Measurements from ENCODE around the gene MMRN1.
"Not testable (repeated sequence)": the region's sequence is repeated elsewhere in the genome, so short reads cannot be mapped to it uniquely, and the experiment has no call there.

Gene MMRN1

DNA sequence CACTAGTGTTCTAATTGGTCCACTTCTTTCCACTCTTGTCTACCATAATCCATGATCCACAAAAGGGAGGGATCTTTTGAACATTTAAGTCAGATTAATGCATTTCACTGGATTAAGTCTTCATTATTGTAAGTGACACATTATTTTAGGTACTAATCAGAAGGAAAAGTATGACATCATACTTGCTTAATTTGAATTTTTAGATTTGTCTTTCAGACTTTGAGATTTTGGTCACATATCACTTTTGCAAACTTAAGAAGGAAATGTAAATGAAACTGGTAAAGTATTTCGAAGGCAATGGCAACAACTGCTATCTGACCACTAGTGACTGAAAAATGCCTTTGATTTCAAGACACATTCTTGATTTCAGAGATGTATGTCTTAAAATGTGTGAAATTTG, 5.2 kb downstream of the MMRN1 start:
- H3K27ac Mint-ChIP-seq, result no peak overlapping the region
- ATAC-seq, result no peak
- no peaks in the 10 kb centered on the region for H3K9me3 Mint-ChIP-seq
- peaks cover 7% of the 10 kb centered on the region for H3K4me1 Mint-ChIP-seq
- no peaks in the 10 kb centered on the region for H3K27me3 Mint-ChIP-seq
- H3K4me3 Mint-ChIP-seq, result no peak overlapping the region
- no peaks in the 10 kb centered on the region for H3K36me3 Mint-ChIP-seq

DNA sequence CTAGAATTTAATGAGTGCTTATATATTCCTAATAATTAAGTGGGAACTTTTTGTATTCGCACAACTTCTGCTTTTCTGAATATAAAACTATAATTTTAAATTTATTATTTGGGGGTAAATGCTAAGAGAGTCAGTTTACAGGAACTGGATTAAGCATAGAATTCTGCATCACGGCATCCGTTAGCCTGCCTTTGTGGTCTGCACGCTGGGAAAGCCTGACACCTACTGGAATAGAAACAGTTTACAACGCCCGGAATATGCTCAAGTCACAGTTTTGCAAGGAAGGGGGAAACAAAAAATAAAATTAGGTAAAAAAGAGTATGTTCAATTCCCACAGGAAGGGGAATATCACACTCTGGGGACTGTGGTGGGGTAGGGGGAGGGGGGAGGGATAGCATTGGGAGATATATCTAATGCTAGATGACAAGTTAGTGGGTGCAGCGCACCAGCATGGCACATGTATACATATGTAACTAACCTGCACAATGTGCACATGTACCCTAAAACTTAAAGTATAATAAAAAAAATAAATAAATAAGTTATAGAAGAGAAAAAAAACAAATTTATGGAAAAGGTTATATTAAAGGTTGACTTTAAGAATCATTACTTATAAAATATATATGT, 7.3 kb downstream of the MMRN1 start:
- ATAC-seq, H3K4me1 Mint-ChIP-seq, H3K27me3 Mint-ChIP-seq, H3K9me3 Mint-ChIP-seq, H3K27ac Mint-ChIP-seq, H3K36me3 Mint-ChIP-seq, H3K4me3 Mint-ChIP-seq: not testable (repeated sequence)

DNA sequence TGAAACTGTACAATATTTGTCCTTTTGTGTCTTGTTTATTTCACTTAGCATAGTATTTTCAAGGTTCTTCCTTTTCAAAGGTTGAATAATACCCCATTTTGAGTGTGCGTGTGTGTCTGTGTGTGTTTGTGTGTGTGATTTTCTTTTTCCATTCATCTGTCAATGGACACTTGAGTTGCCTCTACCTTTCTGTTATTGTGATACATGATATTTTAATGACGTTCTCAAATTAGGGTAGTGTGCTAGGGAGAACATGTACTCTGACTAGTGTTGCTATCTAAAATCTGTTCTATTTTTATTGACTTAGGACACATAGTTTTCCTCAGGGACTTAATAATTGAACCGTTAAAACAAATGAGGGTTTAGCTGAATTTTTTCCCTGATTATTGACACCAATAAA, 9.9 kb downstream of the MMRN1 start:
- no peak overlapping the region for H3K27ac Mint-ChIP-seq
- H3K27me3 Mint-ChIP-seq, result no peaks in the 10 kb centered on the region
- H3K4me3 Mint-ChIP-seq, result no peak overlapping the region

DNA sequence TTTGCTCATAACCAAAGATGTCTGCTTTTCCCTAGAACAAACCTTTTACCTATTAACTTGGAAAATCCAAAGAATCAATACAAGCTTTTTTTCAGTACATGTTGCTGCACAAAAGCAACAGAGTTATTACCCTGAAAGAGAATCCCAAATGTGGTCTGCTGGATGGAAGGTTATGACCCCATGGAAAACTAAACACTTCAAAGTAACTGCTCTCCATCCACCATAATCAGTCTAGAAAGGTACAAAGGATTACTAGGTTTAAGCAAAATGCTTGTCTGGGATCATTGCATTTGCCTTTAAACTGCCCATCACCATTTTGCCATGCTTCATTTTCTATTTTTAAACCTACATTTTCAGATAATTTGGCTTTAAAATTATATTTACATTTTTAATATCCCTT, 11.7 kb downstream of the MMRN1 start:
- Mint-ChIP-seq H3K9me3 (no peaks in the 10 kb centered on the region), H3K4me1 (no peaks in the 10 kb centered on the region), H3K27ac (no peak overlapping the region), H3K36me3 (no peaks in the 10 kb centered on the region), H3K27me3 (no peaks in the 10 kb centered on the region), H3K4me3 (no peak overlapping the region)
- ATAC-seq, result no peak

More for the DNA sequence above, 9.9 kb downstream of the MMRN1 start:
- Mint-ChIP-seq H3K4me1 (no peaks in the 10 kb centered on the region), H3K9me3 (no peaks in the 10 kb centered on the region), H3K36me3 (no peaks in the 10 kb centered on the region)
- no peak for ATAC-seq

DNA sequence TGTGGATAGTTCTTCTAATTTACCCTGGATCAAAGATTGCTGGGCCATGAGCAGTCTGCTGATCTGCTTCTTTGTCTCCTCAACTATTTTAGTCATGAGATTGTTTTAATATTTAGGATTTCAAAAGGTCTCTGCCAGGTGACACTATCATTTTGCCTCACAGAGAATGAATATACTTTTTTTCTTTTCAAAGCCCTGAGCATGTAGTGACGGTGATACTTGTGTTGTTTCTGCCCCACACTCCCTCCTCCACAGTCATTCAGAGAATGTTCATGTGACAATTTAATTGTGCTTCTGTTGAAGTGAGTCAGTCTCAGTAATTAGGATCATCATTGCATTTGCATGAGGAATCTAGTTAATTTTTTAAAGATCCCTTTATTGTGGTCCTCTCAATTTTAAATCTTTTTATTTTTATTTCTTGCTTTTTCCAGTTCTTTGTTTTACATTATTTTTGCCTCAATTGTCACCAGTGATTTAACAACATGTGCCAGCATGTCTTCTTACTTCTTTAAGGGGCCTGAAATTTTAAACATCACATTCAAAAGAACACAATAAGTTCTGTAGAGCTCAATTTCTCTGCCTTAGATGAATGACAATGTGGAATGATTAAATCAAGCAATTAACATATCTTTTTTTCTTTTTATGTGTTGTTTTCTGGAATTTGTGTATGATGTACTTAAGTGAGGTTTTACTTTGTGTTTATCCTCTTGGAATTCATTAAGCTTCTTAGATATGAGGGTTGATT, 12.3 kb downstream of the MMRN1 start:
- Mint-ChIP-seq H3K9me3 (no peaks in the 10 kb centered on the region), H3K36me3 (no peaks in the 10 kb centered on the region), H3K4me1 (no peaks in the 10 kb centered on the region), H3K27me3 (no peaks in the 10 kb centered on the region), H3K4me3 (no peak overlapping the region), H3K27ac (no peak overlapping the region)
- ATAC-seq, result no peak

DNA sequence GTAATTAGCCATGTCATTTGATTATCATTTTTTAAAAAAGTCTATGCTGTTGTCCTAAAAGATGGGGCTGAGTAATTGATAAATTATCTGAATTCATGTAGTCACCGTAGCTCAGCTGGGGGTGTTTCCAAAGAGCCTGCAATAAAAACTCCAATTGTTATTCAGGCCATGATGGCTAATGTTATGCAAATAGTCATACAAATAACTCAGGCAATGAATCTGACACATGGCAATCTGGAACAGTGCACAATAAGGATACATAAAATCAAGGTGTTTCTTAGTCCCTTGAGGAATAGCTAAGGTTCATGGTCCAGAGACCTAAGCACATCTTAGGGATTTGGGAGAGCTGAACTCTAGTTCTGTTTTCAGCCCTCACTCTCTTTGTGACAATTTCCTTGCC, 15.2 kb downstream of the MMRN1 start:
- no peaks in the 10 kb centered on the region for H3K9me3 Mint-ChIP-seq

DNA sequence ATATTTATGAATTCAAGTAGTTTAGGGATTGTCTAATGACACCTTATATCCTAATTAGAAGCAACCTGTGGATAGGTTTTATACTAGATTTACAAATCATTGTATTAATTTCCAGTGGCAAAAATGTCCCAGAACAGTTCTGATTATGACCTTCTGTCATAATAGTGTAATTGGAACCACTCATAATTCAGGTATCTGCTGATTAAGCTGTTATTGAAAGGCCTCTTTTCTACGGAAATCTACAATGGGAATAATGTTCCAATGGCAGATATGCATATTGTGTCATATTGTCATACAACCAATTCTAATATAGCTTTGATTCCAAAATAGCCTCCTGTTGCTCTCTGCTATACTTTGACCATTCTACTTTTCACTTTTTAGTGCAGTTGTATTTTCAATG, 19.0 kb downstream of the MMRN1 start:
- Mint-ChIP-seq H3K36me3 (no peaks in the 10 kb centered on the region), H3K4me1 (no peaks in the 10 kb centered on the region), H3K27ac (no peak overlapping the region), H3K9me3 (no peaks in the 10 kb centered on the region), H3K27me3 (no peaks in the 10 kb centered on the region), H3K4me3 (no peak overlapping the region)
- no peak for ATAC-seq

More for the DNA sequence above, 15.2 kb downstream of the MMRN1 start:
- Mint-ChIP-seq H3K36me3 (no peaks in the 10 kb centered on the region), H3K27me3 (no peaks in the 10 kb centered on the region), H3K4me3 (no peak overlapping the region), H3K4me1 (no peaks in the 10 kb centered on the region), H3K27ac (no peak overlapping the region)
- ATAC-seq, result no peak

DNA sequence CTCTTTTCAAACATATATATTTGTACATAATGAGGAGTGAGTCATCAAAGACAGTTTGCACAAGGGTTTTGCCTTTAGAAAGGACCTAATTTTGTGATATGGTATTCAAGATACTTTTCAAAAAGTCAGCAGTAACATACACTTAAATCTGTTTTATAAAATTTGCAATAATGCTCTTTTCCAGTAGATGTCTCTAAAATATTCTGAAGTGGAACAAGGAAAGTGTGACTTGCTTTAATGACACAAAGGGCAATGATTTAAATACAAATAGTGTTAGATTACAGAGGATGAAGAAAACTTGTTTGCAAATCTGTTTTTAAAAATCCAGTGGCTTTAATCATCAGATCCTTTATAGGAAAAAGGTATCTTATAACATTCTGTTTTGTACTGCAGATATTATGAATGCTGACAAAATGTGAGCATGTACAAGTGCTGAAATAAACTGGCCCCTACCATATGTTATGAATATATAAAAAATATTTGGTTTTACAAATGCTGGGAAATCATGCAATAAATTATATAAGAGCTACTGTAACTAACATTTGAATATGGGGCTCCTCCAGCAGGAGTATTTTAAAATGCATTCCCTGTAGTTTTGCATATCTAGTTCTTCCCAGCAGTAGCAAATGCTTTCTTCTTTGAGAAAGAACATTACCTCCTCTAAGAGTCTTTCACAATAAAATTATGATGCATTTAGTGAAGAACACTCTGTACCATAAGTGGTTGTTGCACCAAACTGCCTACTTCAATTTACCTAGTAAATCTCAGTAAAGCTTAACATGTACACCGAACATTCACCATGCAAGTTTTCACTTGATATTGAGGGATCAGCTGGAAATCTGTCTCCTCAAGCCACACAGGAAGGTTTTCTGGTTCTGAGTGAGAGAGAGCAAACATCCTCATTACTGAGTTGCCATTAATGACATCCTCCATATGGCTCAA, 20.2 kb downstream of the MMRN1 start:
- Mint-ChIP-seq H3K9me3 (no peaks in the 10 kb centered on the region), H3K4me3 (no peak overlapping the region), H3K4me1 (no peaks in the 10 kb centered on the region), H3K27ac (no peak overlapping the region), H3K36me3 (no peaks in the 10 kb centered on the region), H3K27me3 (no peaks in the 10 kb centered on the region)
- no peak for ATAC-seq

DNA sequence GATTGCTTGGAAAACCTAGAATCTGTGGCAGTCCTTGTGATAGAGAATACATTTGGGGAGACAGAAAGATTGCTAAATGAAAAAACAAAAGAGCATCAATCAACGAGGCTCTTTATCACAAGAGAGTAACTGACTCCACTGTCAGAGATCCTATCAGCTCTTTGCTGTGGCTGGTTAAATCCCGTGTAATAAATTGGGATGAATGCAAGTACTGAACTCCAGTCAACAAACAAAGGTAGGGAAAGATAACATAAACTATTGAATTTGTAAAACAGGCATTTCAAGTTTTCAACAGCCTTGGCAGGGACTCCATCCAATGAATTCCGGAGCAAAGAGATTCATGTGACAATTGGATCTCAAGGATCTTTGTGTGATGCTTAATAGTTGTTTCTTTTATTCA, 21.3 kb downstream of the MMRN1 start:
- Mint-ChIP-seq H3K27me3 (no peaks in the 10 kb centered on the region), H3K9me3 (no peaks in the 10 kb centered on the region), H3K4me3 (no peak overlapping the region), H3K27ac (no peak overlapping the region), H3K36me3 (no peaks in the 10 kb centered on the region), H3K4me1 (no peaks in the 10 kb centered on the region)
- no peak for ATAC-seq

DNA sequence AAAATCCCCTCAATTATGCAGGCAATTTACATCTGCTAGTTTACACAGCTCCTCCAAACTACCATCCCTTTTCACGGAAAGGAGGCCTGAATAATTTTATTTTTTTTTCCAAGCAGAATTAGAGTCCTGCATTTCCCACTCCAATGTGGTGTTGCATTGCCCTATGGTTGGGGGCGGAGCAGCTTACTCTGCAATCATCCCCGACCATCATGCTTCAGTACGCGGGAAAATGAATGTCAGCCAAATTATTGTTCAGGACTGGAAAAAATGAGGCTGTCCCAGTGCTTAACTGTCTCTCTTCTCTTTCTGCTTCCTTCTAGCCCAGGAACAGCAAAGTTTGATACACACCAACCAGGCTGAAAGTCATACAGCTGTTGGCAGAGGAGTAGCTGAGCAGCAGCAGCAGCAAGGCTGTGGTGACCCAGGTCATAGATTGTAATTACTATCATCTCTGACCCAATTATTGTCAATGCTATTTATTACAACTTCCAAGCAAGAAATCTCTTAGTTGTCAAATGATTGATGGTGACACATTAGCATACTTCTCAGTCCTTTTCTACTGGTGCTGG, 28.3 kb downstream of the MMRN1 start:
- Mint-ChIP-seq H3K27me3 (no peaks in the 10 kb centered on the region), H3K27ac (no peak overlapping the region), H3K36me3 (no peaks in the 10 kb centered on the region), H3K9me3 (no peaks in the 10 kb centered on the region), H3K4me1 (no peaks in the 10 kb centered on the region), H3K4me3 (no peak overlapping the region)
- ATAC-seq, result no peak

DNA sequence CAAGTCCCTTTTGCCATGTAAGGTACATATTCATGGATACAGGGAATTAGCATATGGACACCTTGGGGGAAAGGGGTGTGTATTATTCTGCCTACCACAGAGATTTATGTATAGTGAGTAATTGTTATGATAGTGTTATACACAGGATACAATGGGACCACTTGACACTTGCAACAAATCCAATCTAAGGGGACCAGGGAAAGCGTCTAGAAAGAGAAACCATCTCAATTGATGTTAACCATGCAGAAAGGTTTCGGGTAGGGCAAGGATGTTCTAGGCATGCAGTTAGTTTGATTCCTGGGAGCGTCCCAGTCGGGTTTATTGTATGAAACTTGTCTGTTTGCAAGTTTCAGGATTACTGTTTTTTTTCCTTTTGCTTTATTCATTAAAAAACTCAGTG, 34.2 kb downstream of the MMRN1 start:
- H3K4me3 Mint-ChIP-seq, result no peak overlapping the region
- H3K4me1 Mint-ChIP-seq, result no peaks in the 10 kb centered on the region
- H3K27me3 Mint-ChIP-seq, result peaks cover 21% of the 10 kb centered on the region
- no peaks in the 10 kb centered on the region for H3K36me3 Mint-ChIP-seq
- ATAC-seq, result no peak
- H3K27ac Mint-ChIP-seq, result no peak overlapping the region
- peaks cover 4% of the 10 kb centered on the region for H3K9me3 Mint-ChIP-seq

DNA sequence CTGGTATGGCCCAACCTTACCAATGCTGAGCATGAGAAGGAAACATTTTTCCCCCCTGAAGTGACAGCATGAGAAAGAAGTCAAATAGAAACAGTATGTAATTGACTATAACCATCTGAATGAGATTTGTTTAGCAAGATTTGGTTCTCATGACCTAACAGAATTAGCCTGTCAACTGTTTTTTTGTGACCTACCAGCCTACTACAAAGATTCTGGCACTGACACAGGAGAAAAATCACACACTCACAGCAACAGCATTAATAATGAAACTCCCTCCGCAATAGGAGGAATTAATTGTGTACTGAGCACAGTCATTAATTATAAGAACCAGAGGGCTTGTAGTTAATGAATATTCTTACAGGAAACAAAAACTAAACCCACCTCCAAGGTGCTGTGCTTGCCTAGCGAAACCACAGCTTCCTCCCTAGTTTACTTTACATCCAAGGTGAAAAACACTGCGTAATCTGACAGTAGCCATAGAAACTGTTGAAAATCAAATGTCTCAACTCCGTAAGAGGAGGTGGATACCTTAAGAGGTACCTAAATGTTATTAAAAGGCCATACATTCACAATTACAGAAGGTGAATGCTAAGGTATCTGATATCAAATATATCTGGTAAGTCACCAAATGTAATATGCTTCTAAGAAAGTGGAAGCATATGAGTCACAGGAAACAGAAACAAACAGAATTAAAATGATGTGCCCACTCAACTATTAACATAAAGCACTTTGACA, 34.9 kb downstream of the MMRN1 start:
- H3K9me3 Mint-ChIP-seq, result peaks cover 4% of the 10 kb centered on the region
- no peaks in the 10 kb centered on the region for H3K36me3 Mint-ChIP-seq
- peak overlapping the region; percentile 5 for H3K4me3 Mint-ChIP-seq
- H3K4me1 Mint-ChIP-seq, result no peaks in the 10 kb centered on the region
- H3K27me3 Mint-ChIP-seq, result peaks cover 21% of the 10 kb centered on the region
- no peak for ATAC-seq
- no peak overlapping the region for H3K27ac Mint-ChIP-seq

DNA sequence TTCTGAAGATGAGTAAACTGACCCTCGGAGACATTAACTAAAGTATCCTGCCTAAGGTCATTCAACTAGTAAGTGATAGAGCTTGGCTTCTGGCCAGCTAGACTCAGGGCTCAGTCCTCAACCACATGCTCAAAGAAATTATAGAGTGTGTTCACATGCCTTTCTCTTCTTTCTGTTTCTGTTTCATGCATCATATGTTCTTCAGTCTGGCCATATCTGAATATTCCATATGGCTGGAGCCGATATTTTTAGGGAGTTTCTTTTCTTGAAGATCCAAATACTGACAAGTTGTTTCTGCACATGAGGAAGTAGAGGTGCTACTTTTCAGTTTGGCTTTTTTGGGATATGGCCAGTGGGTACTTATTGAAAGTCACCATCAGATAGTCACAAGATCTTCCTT, 44.9 kb downstream of the MMRN1 start:
- Mint-ChIP-seq H3K9me3 (no peaks in the 10 kb centered on the region), H3K36me3 (no peaks in the 10 kb centered on the region), H3K27me3 (no peaks in the 10 kb centered on the region), H3K4me1 (no peaks in the 10 kb centered on the region), H3K27ac (no peak overlapping the region), H3K4me3 (no peak overlapping the region)
- no peak for ATAC-seq

DNA sequence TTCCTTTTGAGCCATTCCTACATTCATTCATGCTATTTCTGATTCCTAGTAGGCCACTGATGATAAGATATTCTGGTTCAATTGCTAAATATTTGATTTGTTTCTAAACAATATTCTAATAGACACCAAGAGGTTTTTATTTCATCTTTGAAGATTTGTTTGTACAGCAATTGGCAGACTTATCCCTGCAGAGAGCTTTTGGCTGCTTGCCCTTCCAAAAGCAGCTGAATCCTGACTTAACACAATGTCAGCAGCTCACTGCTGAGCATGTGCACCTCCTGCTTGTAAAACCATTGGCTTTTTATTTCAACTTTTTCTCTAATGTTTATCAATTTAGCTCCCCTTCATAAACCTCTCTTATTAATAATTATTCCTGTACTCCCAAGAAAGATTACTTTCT, 45.3 kb downstream of the MMRN1 start:
- H3K27ac Mint-ChIP-seq, result no peak overlapping the region
- no peaks in the 10 kb centered on the region for H3K36me3 Mint-ChIP-seq
- H3K9me3 Mint-ChIP-seq, result no peaks in the 10 kb centered on the region
- no peaks in the 10 kb centered on the region for H3K4me1 Mint-ChIP-seq
- no peak overlapping the region for H3K4me3 Mint-ChIP-seq
- no peaks in the 10 kb centered on the region for H3K27me3 Mint-ChIP-seq
- no peak for ATAC-seq

DNA sequence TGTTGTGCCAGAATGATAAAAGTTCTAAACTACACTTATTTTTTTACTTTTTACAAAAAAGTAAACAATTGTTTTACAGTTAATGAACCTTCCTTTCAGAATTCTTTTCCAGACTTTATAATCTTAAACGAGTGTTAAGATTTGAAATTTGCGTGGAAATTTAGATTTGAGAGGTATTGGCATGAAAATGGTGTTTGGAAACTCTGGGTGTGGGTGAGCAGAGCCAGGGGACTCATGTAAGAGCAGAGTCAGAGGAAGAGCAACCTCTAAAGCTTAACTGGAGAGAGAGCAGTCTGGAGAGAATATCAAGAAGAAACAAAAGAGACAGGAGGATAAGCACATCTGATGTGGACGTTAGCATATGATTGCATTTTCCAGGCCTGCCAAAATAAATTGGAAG, 48.2 kb downstream of the MMRN1 start:
- H3K4me3 Mint-ChIP-seq, result no peak overlapping the region
- ATAC-seq, result no peak
- no peaks in the 10 kb centered on the region for H3K9me3 Mint-ChIP-seq
- no peaks in the 10 kb centered on the region for H3K27me3 Mint-ChIP-seq
- H3K27ac Mint-ChIP-seq, result no peak overlapping the region
- H3K4me1 Mint-ChIP-seq, result no peaks in the 10 kb centered on the region
- H3K36me3 Mint-ChIP-seq, result no peaks in the 10 kb centered on the region
